Measurements from ENCODE around the gene FOSL1.

DNA sequence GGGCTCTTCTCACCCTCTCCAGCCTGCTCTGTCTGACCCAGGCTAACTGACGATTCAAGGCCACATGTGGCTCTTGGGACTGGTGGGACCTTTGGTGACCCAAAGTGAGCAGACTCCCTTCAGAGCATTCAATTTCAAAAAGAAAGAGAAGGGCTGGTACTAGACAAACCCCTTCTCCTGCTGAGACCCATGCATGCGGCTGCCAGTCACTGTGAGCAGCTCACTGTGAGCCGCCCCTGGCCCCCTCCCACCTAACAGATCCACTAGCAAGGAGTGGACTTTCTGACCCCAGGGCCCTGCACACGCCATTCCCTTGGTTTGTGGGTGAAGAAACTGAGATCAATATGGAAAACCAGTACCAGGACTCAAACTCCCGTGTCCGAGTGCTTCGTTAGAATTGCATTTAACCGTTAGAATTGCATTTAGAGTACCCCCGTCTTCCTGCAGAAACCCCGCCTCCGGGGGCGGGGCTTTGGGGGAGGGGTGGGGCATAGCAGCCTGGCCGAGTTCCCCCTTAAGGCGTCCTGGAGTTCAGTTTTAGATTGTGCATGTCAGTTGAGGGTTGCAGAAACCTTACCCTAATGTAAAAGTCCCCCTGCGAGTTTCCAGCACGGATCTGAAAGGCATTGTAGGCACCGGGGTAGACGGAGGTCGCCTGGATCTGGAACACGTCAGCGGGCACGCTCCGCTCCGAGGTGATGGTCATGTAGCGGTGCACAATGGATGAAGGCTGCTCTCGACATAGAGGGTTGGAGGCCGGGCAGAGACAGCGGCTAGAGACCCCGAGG, 32.7 kb downstream of the FOSL1 start:
- TF ChIP-seq, protein P1, sequence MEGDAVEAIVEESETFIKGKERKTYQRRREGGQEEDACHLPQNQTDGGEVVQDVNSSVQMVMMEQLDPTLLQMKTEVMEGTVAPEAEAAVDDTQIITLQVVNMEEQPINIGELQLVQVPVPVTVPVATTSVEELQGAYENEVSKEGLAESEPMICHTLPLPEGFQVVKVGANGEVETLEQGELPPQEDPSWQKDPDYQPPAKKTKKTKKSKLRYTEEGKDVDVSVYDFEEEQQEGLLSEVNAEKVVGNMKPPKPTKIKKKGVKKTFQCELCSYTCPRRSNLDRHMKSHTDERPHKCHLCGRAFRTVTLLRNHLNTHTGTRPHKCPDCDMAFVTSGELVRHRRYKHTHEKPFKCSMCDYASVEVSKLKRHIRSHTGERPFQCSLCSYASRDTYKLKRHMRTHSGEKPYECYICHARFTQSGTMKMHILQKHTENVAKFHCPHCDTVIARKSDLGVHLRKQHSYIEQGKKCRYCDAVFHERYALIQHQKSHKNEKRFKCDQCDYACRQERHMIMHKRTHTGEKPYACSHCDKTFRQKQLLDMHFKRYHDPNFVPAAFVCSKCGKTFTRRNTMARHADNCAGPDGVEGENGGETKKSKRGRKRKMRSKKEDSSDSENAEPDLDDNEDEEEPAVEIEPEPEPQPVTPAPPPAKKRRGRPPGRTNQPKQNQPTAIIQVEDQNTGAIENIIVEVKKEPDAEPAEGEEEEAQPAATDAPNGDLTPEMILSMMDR (IDR thresholded peaks at IDR 0.05; ENCODE audit: low read depth, low read length) = no peak
- TF ChIP-seq, protein P2, sequence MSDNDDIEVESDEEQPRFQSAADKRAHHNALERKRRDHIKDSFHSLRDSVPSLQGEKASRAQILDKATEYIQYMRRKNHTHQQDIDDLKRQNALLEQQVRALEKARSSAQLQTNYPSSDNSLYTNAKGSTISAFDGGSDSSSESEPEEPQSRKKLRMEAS (IDR thresholded peaks at IDR 0.05; ENCODE audit: low read depth, low read length) = peak; percentile 18
